ENCODE data around the gene KCNH1. TPM values are rescaled to one million over a fixed set of nuclear protein-coding genes. Genes with fewer than 3 reads are reported as not detected.

Gene KCNH1
- total and polyA plus RNA-seq, 9 of the 15 experiments (the other 6 are each of a cell fraction or from before 2014, with no cell fraction given): not detected

DNA sequence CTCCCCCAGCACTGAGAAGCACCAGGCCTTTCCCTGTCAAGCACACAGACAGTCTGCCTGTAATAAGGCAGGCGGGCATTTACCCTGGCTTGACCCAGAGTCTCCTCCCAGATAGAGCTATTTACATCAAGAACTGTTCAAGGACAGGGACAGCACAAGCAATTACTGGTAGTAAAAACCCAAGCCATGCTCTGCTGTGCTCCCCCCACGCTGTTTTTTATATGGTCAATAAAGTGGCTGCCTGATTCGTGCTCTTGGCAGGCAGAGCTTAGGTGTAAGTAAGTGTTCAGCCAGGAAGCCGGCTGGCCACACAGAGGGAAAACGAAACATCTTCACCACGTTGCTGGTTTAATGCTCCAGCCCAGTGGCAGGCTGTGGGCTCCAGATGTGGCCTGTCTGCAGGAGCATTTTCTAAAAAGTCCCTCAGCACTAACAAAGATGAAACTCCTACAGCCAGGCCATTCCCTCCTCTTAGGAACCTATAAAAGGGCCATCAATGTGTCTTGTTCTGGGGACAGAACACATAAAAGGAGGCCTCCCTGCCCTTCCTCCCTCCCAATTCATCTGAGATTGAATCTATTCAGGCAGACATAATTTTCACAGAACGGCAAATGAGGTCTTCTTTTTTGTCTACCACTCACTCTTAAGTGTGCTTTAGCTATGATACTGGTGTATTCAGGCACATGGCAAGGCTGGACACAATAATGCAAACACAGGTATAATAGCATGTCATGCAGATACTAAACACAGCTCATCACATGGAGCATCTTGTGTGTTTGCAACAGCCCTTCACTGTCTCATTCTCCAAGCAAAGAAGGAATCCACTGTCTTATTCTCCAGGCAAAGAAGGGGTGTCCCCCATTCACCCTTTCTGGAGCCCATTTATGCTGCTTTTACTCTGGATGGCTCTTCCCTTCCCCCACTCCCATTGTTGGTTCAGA lies 426.4 kb downstream of the KCNH1 start (continued):
- TF ChIP-seq, protein P1, sequence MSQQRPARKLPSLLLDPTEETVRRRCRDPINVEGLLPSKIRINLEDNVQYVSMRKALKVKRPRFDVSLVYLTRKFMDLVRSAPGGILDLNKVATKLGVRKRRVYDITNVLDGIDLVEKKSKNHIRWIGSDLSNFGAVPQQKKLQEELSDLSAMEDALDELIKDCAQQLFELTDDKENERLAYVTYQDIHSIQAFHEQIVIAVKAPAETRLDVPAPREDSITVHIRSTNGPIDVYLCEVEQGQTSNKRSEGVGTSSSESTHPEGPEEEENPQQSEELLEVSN (IDR thresholded peaks at IDR 0.05; ENCODE audit: borderline replicate concordance in 1 of 2, extremely low read depth in 1 of 2, insufficient read depth in 1 of 2, insufficient read length in 1 of 2, low read depth in 1 of 2, low read length in 1 of 2, poor library complexity in 1 of 2, severe bottlenecking in 1 of 2): no peak
- TF ChIP-seq BRF1 (IDR thresholded peaks at IDR 0.05; ENCODE audit: borderline replicate concordance, extremely low read depth, insufficient read length) (no peak), HIVEP1 (CRISPR knock-in tag; IDR thresholded peaks at IDR 0.05) (no peak), KLF16 (IDR thresholded peaks at IDR 0.05) (no peak)

DNA sequence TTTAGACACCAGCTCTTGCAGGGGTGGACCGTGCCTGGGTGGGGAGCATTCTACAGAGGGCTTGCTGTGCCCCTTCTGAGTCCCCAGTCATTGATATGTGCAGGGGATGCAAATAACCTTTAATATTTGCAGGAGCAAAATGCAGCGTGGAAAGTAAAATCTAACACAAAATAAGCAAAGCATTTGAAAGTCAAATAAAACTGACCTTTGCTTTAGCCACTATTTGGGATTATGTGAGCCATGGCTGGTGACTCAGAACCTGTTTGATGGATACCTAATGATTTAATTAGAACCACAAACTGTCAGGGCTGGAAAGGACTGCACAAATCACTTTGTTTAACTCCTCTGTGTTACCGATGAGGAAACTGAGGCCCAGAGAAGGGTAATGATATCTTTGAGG lies 427.7 kb downstream of the KCNH1 start:
- DNase-seq (ENCODE audit: extremely low read depth in 1 of 4, low spot score in 3 of 4): no peak
- WGBS (ENCODE audit: insufficient coverage, low coverage, missing lambda C conversion rate): 0% methylated on average over 3 of the region's 3 CpGs
- no peak overlapping the region for H3K9ac ChIP-seq (ENCODE audit: insufficient read depth in 1 of 2, low read depth in 2 of 2, low read length in 2 of 2)
- no TSS peak for BruUV-seq (replicated peaks)
- ChIA-PET CTCF (ENCODE audit: low intra/inter-chr PET ratio) (no interaction called here), POLR2A (no interaction called here)
- H3K79me2 ChIP-seq (ENCODE audit: control insufficient read depth, insufficient read depth, low read length): no peaks in the 10 kb centered on the region
- no peaks in the 10 kb centered on the region for H3K9me3 ChIP-seq (replicated peaks; ENCODE audit: control insufficient read depth, insufficient read depth, low read depth, low read length)
- no peaks in the 10 kb centered on the region for H3K4me1 ChIP-seq (replicated peaks in 1 of 2; ENCODE audit: control insufficient read depth in 2 of 2, insufficient read depth in 2 of 2, low read length in 2 of 2)
- H4K20me1 ChIP-seq (replicated peaks; ENCODE audit: control insufficient read depth, insufficient read depth, low read length): no peaks in the 10 kb centered on the region
- FAIRE-seq: no peak
- no peak for ATAC-seq
- in situ Hi-C loops (cut with MboI) (no loop called here), intact Hi-C loops (cut with micrococcal nuclease) (no loop called here)
- no peak overlapping the region for H2AFZ ChIP-seq (ENCODE audit: low read depth, low read length)
- H3K4me2 ChIP-seq (ENCODE audit: insufficient read depth, low read length): no peak overlapping the region
- no peak overlapping the region for H3K27ac ChIP-seq (ENCODE audit: extremely low read depth, low read depth, low read length)
- no peak overlapping the region for H3K4me3 ChIP-seq
- peaks cover 0 to 6% of the 10 kb centered on the region in 2 experiments; a peak in 3 of 5 replicates for H3K27me3 ChIP-seq (ENCODE audit: control insufficient read depth in 2 of 2, insufficient read depth in 2 of 2, low read length in 2 of 2)
- no peaks in the 10 kb centered on the region for H3K9me1 ChIP-seq (ENCODE audit: control insufficient read depth, insufficient read depth, low read length)
- no peaks in the 10 kb centered on the region for H3K36me3 ChIP-seq (ENCODE audit: control insufficient read depth, insufficient read depth, low read length)
- TF ChIP-seq, protein P2, sequence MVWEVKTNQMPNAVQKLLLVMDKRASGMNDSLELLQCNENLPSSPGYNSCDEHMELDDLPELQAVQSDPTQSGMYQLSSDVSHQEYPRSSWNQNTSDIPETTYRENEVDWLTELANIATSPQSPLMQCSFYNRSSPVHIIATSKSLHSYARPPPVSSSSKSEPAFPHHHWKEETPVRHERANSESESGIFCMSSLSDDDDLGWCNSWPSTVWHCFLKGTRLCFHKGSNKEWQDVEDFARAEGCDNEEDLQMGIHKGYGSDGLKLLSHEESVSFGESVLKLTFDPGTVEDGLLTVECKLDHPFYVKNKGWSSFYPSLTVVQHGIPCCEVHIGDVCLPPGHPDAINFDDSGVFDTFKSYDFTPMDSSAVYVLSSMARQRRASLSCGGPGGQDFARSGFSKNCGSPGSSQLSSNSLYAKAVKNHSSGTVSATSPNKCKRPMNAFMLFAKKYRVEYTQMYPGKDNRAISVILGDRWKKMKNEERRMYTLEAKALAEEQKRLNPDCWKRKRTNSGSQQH (CRISPR knock-in tag; IDR thresholded peaks at IDR 0.05): no peak
- TF ChIP-seq, protein P3, sequence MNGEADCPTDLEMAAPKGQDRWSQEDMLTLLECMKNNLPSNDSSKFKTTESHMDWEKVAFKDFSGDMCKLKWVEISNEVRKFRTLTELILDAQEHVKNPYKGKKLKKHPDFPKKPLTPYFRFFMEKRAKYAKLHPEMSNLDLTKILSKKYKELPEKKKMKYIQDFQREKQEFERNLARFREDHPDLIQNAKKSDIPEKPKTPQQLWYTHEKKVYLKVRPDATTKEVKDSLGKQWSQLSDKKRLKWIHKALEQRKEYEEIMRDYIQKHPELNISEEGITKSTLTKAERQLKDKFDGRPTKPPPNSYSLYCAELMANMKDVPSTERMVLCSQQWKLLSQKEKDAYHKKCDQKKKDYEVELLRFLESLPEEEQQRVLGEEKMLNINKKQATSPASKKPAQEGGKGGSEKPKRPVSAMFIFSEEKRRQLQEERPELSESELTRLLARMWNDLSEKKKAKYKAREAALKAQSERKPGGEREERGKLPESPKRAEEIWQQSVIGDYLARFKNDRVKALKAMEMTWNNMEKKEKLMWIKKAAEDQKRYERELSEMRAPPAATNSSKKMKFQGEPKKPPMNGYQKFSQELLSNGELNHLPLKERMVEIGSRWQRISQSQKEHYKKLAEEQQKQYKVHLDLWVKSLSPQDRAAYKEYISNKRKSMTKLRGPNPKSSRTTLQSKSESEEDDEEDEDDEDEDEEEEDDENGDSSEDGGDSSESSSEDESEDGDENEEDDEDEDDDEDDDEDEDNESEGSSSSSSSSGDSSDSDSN (IDR thresholded peaks at IDR 0.05; ENCODE audit: borderline replicate concordance in 1 of 2, low read depth in 2 of 2, low read length in 2 of 2): no peak
- TF ChIP-seq SMARCA4 (IDR thresholded peaks at IDR 0.05): no peak
